Measurements from ENCODE around the gene AICDA.
"Not testable (repeated sequence)": the region's sequence is repeated elsewhere in the genome, so short reads cannot be mapped to it uniquely, and the experiment has no call there.

Gene AICDA

DNA sequence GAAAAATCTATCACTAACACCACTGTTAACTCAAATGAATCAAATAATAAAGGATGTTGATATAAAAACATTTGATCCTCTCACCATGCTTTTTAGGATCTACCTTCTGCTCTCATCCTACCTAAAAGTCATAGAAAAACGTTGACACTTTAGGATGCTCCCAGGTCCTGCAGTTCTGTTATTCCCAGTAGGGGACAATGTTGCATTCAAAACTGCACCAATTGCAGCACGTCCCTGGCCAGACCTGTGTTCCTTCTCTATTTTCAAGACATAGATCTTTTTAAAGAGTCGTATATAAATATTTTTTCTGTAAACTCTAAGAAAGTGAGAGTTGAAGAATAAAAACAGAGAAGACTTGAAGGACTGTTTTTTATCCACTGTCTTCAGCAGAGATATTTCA lies 8.8 kb downstream of the AICDA start:
- no peaks in the 10 kb centered on the region for H3K27me3 ChIP-seq (ENCODE audit: control insufficient read depth, insufficient read depth, low read length)
- H3K36me3 ChIP-seq (ENCODE audit: control insufficient read depth, insufficient read depth, low read length) = no peaks in the 10 kb centered on the region
- H3K4me1 ChIP-seq (ENCODE audit: control insufficient read depth, insufficient read depth, low read length) = no peaks in the 10 kb centered on the region
- H3K4me3 ChIP-seq (ENCODE audit: low read length) = no peak overlapping the region
- H3K27ac ChIP-seq (ENCODE audit: low read depth, low read length) = no peak overlapping the region
- no peak overlapping the region for H3K9ac ChIP-seq (ENCODE audit: low read length)

DNA sequence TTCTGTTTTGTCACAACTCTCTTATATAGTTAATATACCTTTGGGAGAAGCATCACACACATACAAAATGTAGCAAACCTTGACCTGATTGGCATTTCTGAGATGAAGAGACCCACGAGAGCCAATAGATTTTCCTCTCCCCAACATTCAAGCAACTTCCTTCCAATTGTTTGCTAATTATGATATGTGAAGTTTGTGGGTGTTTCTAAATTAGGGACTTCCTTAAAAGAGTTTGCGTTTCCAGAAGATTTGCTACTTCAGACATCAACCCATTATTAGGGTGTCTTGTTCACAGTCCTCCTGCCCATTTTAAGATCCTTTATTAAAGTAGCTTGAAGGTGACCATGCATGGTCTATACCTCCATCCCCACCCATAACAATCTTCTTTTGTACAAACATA lies 9.4 kb downstream of the AICDA start:
- no peak overlapping the region for H3K27ac ChIP-seq (ENCODE audit: low read depth, low read length)
- no peak overlapping the region for H3K4me3 ChIP-seq (ENCODE audit: low read length)
- no peaks in the 10 kb centered on the region for H3K36me3 ChIP-seq (ENCODE audit: control insufficient read depth, insufficient read depth, low read length)
- H3K4me1 ChIP-seq (ENCODE audit: control insufficient read depth, insufficient read depth, low read length) = no peaks in the 10 kb centered on the region
- H3K9ac ChIP-seq (ENCODE audit: low read length) = no peak overlapping the region
- H3K27me3 ChIP-seq (ENCODE audit: control insufficient read depth, insufficient read depth, low read length) = no peaks in the 10 kb centered on the region

DNA sequence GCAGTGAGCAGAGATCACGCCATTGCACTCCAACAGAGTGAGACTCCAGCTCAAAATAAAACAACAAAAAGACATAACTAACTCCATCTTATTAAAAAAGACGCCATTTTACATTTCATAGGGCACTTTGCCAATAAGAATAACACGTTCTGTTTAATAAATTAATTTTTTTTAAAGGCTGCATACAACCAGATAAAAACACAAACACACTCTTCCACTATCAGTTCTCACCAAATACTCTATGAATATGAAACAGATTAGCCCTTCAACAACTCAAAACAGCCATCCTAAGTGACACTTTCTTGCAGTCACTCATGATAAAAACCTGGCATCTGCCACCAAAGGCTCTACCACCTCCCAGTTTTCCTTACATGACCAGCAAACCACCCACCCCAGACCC lies 16.1 kb downstream of the AICDA start:
- Histone ChIP-seq H3K9ac (ENCODE audit: low read length) (no peak overlapping the region), H3K4me1 (ENCODE audit: control insufficient read depth, insufficient read depth, low read length) (no peaks in the 10 kb centered on the region), H3K36me3 (ENCODE audit: control insufficient read depth, insufficient read depth, low read length) (no peaks in the 10 kb centered on the region), H3K27me3 (ENCODE audit: control insufficient read depth, insufficient read depth, low read length) (no peaks in the 10 kb centered on the region), H3K4me3 (ENCODE audit: low read length) (no peak overlapping the region), H3K27ac (ENCODE audit: low read depth, low read length) (no peak overlapping the region)

DNA sequence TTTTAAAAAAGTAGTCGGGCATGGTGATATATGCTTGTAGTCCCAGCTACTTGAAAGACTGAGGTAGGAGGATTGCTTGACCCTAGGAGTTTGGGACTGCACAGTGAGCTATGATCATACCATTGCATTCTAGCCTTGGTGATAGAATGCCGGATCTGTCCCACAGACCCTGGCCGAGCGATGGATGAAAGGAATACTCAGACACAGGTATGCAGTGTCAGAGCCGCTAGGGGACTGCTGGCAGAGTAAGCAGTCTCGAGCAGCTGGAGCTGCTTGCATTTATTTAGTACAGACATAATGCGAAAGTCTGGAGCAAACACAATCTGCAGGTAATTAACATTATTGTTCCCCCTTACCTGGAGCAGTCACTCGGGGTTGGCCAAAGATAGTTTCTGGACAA lies 18.6 kb downstream of the AICDA start:
- Histone ChIP-seq H3K4me3 (ENCODE audit: low read length) (no peak overlapping the region), H3K9ac (ENCODE audit: low read length) (no peak overlapping the region), H3K4me1 (ENCODE audit: control insufficient read depth, insufficient read depth, low read length) (no peaks in the 10 kb centered on the region), H3K27me3 (ENCODE audit: control insufficient read depth, insufficient read depth, low read length) (no peaks in the 10 kb centered on the region), H3K36me3 (ENCODE audit: control insufficient read depth, insufficient read depth, low read length) (no peaks in the 10 kb centered on the region), H3K27ac (ENCODE audit: low read depth, low read length) (no peak overlapping the region)

DNA sequence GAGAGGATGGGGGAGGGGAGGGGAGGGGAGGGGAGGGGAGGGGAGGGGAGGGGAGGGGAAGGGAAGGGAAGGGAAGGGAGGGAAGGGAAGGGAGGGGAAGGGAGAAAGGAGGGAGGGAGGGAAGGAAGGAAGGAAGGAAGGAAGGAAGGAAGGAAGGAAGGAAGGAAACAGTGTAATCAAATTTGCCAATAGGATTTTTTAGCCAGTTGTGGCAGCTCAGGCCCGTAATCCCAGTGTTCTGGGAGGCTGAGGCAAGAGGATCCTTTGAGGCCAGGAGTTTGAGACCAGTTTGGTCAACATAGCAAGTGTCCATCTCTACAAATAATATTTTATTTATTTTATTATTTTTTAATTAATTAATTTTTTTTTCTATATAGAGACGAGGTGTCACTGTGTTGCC lies 19.4 kb downstream of the AICDA start:
- Histone ChIP-seq H3K4me3 (ENCODE audit: low read length) (no peak overlapping the region), H3K27ac (ENCODE audit: low read depth, low read length) (no peak overlapping the region), H3K9ac (ENCODE audit: low read length) (no peak overlapping the region), H3K27me3 (ENCODE audit: control insufficient read depth, insufficient read depth, low read length) (no peaks in the 10 kb centered on the region), H3K4me1 (ENCODE audit: control insufficient read depth, insufficient read depth, low read length) (no peaks in the 10 kb centered on the region), H3K36me3 (ENCODE audit: control insufficient read depth, insufficient read depth, low read length) (no peaks in the 10 kb centered on the region)

DNA sequence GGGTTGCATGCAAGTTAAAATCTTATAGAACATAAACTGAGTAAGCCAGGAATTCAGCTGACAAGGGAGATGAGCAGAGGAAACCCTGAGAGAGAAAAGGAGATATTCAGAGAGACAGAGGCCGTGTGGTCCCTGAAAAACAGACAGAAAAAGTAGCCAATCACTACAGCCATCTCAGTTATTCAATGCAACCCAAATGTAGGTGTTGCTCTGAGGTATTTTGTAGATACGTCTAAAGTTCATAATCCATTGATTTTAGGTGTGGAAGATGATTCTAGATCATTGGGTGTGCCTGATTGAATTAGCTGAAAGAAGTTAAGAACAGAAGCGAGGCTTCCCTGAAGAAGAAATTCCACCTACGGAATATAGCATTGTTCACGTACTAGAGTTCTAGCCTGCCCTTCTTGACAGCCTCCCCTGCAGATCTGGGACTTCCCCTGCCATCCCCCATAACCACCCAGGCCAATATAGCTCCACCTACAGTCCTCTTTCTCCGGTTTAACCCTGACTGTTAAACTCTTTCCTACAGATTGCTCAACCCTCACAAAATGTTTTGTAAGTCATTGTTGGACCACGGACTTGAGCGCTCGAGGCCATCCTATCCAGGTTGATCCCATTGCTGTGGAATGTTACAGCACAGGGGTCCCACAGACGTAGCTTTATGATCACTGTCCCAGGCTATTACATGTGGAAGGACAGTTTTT lies 21.7 kb downstream of the AICDA start:
- Histone ChIP-seq H3K27ac (ENCODE audit: low read depth, low read length) (no peak overlapping the region), H3K4me3 (ENCODE audit: low read length) (no peak overlapping the region), H3K9ac (ENCODE audit: low read length) (no peak overlapping the region), H3K4me1 (ENCODE audit: control insufficient read depth, insufficient read depth, low read length) (no peaks in the 10 kb centered on the region), H3K27me3 (ENCODE audit: control insufficient read depth, insufficient read depth, low read length) (no peaks in the 10 kb centered on the region), H3K36me3 (ENCODE audit: control insufficient read depth, insufficient read depth, low read length) (no peaks in the 10 kb centered on the region)

DNA sequence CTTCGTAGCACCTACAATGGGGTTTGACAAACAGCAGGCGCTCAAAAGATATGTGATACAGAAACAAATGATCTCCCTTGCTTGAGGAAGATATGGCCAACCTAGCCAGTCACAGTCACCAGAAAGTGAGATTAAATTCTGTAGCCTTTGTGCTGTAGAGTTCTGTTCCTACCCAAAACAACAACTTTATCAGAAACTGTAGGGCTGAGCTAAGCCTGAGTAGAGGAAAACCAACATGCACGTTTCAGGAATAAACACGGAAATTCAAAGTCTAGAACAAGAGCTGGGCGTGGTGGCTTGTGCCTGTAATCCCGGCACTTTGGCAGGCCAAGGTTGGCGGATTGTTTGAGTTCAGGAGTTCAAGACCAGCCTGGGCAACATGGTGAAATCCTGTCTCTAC lies 23.0 kb downstream of the AICDA start:
- no peak overlapping the region for H3K9ac ChIP-seq (ENCODE audit: low read length)
- no peaks in the 10 kb centered on the region for H3K36me3 ChIP-seq (ENCODE audit: control insufficient read depth, insufficient read depth, low read length)
- H3K4me1 ChIP-seq (ENCODE audit: control insufficient read depth, insufficient read depth, low read length) = no peaks in the 10 kb centered on the region
- no peaks in the 10 kb centered on the region for H3K27me3 ChIP-seq (ENCODE audit: control insufficient read depth, insufficient read depth, low read length)
- no peak overlapping the region for H3K27ac ChIP-seq (ENCODE audit: low read depth, low read length)
- no peak overlapping the region for H3K4me3 ChIP-seq (ENCODE audit: low read length)

DNA sequence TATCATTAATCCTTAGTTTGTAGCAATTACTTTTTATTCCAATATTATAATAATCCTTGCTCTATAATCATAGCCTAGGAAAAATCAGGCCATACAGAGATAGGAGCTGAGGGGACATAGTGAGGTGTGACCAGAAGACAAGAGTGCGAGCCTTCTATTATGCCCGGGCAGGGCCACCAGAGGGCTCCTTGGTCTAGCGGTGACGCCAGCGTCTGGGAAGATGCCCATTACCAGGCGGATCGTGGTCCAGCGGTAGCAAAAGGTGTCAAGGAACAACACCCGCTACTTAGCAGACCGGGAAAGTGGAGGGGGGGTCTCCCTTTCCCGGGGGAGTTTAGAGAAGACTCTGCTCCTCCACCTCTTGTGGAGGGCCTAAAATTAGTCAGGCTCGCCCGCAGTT lies 28.2 kb downstream of the AICDA start:
- not testable (repeated sequence) for H3K27ac ChIP-seq (ENCODE audit: low read depth, low read length); H3K4me3 ChIP-seq (ENCODE audit: low read length); H3K9ac ChIP-seq (ENCODE audit: low read length); H3K27me3 ChIP-seq (ENCODE audit: control insufficient read depth, insufficient read depth, low read length); H3K4me1 ChIP-seq (ENCODE audit: control insufficient read depth, insufficient read depth, low read length); H3K36me3 ChIP-seq (ENCODE audit: control insufficient read depth, insufficient read depth, low read length)

DNA sequence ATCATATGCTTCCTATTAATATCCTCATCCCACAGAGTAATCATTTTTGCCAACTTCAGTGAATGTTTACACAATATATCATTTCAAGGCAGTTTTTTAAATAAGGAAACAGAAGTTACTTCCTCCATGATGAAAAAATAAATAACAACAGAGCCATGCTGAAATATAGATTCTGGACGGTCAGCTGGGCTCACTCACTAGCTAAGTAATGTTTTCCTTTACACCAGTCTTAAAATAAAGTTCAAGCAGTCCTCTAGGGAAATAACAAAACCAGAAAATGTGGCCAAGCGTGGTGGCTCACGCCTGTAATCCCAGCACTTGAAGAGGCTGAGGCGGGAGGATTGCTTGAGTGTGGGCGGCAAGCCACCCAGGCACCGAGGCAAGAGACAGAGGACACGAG lies 28.7 kb downstream of the AICDA start:
- no peak overlapping the region for H3K9ac ChIP-seq (ENCODE audit: low read length)
- no peaks in the 10 kb centered on the region for H3K27me3 ChIP-seq (ENCODE audit: control insufficient read depth, insufficient read depth, low read length)
- no peak overlapping the region for H3K4me3 ChIP-seq (ENCODE audit: low read length)
- no peaks in the 10 kb centered on the region for H3K36me3 ChIP-seq (ENCODE audit: control insufficient read depth, insufficient read depth, low read length)
- H3K4me1 ChIP-seq (ENCODE audit: control insufficient read depth, insufficient read depth, low read length) = no peaks in the 10 kb centered on the region
- H3K27ac ChIP-seq (ENCODE audit: low read depth, low read length) = no peak overlapping the region

DNA sequence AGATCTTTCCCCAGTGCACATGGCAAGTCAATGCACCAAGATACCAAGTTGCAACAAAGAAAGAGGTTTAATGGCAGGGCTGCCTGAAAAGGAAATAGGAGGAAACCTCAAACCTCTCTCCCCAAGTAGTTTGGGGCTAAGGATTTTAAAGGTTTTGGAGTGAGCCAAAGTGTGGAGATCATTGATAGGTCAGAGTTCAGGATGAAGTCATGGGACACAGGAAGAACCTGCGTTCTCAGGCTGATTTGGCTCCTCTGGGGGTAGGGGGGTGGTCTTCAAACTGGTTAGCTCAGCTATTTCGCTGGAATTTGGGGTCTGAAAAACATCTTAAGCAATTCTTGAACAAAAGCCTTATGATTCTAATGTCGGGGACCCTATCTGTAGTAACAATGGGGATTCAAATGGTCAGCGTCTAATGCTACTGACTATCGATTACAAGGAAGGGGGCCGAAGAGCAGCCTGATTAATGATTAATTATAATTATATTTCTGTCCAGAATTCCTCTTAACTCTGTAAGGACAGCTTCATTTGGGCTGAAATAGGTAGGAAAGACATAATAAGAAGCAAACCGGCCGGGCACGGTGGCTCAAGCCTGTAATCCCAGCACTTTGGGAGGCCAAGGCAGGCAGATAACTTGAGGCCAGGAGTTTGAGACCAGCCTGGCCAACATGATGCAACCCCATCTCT lies 31.4 kb downstream of the AICDA start:
- no peaks in the 10 kb centered on the region for H3K4me1 ChIP-seq (ENCODE audit: control insufficient read depth, insufficient read depth, low read length)
- H3K4me3 ChIP-seq (ENCODE audit: low read length) = no peak overlapping the region
- no peaks in the 10 kb centered on the region for H3K27me3 ChIP-seq (ENCODE audit: control insufficient read depth, insufficient read depth, low read length)
- no peak overlapping the region for H3K27ac ChIP-seq (ENCODE audit: low read depth, low read length)
- H3K36me3 ChIP-seq (ENCODE audit: control insufficient read depth, insufficient read depth, low read length) = no peaks in the 10 kb centered on the region
- H3K9ac ChIP-seq (ENCODE audit: low read length) = no peak overlapping the region

DNA sequence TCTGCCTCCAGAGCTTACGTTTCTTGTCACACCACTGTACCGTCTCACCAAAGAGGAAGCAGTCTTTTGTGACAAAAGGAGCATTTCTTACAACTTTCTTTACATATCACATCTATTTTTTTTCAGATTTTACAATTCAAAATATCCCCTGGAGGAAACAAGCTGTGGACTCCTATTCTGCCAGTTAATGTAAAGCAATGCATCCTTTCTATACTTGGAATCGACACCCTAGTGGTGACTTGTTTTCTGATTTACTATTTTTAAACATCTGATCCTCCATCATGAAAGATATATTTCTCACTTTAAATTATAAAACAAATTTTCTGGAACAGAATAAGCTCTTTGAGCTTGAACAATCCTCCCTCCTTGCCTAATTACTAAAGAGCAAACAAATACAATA lies 34.8 kb downstream of the AICDA start:
- Histone ChIP-seq H3K27me3 (ENCODE audit: control insufficient read depth, insufficient read depth, low read length) (no peaks in the 10 kb centered on the region), H3K27ac (ENCODE audit: low read depth, low read length) (no peak overlapping the region), H3K4me1 (ENCODE audit: control insufficient read depth, insufficient read depth, low read length) (no peaks in the 10 kb centered on the region), H3K36me3 (ENCODE audit: control insufficient read depth, insufficient read depth, low read length) (no peaks in the 10 kb centered on the region), H3K4me3 (ENCODE audit: low read length) (no peak overlapping the region), H3K9ac (ENCODE audit: low read length) (no peak overlapping the region)

DNA sequence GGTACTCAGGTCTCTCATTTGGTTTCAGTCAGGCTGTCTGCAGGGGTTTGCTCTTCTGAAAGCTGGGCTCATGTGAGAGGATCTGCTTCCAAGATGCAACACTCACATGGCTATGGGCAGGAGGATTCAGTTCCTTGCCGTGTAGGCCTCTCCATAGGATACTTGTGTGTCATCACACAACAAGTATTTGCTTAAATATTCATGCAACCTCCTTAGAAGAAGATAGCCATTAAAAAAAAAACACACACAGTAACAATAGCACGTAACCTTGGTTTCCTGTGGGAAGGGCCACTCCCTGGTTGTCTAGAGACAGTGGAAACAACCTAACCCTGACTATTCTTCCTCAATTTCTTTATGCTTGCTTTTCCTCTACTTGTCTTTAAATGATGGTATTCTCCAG lies 40.2 kb downstream of the AICDA start:
- Histone ChIP-seq H3K9ac (ENCODE audit: low read length) (no peak overlapping the region), H3K27me3 (ENCODE audit: control insufficient read depth, insufficient read depth, low read length) (no peaks in the 10 kb centered on the region), H3K27ac (ENCODE audit: low read depth, low read length) (no peak overlapping the region), H3K4me3 (ENCODE audit: low read length) (no peak overlapping the region), H3K36me3 (ENCODE audit: control insufficient read depth, insufficient read depth, low read length) (no peaks in the 10 kb centered on the region), H3K4me1 (ENCODE audit: control insufficient read depth, insufficient read depth, low read length) (no peaks in the 10 kb centered on the region)

DNA sequence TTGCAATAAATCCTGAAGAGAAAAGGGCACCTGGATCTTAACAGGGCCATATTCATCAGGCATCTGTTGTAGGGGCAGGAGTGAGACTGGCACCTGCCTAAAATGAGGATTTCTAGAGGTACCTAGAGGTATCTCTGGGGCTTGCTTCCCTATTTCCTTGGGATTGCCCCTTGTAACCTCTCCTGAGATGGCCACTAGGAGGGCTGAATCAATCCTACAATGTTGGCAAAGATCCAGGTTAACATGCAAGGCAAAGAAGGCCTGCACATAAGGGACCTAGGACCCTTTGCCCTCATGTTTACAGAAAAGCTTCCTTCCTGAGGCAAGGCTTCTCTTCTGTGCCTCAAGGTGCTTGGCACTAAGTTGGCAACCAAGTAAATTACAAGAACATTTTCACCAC lies 46.1 kb downstream of the AICDA start:
- Histone ChIP-seq H3K4me3 (ENCODE audit: low read length) (no peak overlapping the region), H3K27ac (ENCODE audit: low read depth, low read length) (no peak overlapping the region), H3K36me3 (ENCODE audit: control insufficient read depth, insufficient read depth, low read length) (no peaks in the 10 kb centered on the region)

More for the DNA sequence above, 46.1 kb downstream of the AICDA start:
- no peaks in the 10 kb centered on the region for H3K4me1 ChIP-seq (ENCODE audit: control insufficient read depth, insufficient read depth, low read length)
- H3K27me3 ChIP-seq (ENCODE audit: control insufficient read depth, insufficient read depth, low read length) = no peaks in the 10 kb centered on the region
- H3K9ac ChIP-seq (ENCODE audit: low read length) = no peak overlapping the region
